ENCODE data around the gene TXNRD3. TPM values are rescaled to one million over a fixed set of nuclear protein-coding genes. Genes with fewer than 3 reads are reported as not detected.

Gene TXNRD3
- total and polyA plus RNA-seq, 2 experiments from 2014 or later = 15.7 to 16.2 TPM

GRCh38 chr3:126616931-126617330 lies 38.0 kb downstream of the TXNRD3 start:
- Histone ChIP-seq H4K20me1 (ENCODE audit: insufficient read depth) (no peaks in the 10 kb centered on the region), H3K4me1 (ENCODE audit: insufficient read depth) (peaks cover 34% of the 10 kb centered on the region), H2AFZ (no peak overlapping the region), H3K27me3 (replicated peaks; ENCODE audit: insufficient read depth) (no peaks in the 10 kb centered on the region), H3K27ac (no peak overlapping the region), H3K9ac (no peak overlapping the region), H3K79me2 (ENCODE audit: insufficient read depth) (no peaks in the 10 kb centered on the region), H3K4me2 (ENCODE audit: unreplicated experiment) (no peak overlapping the region), H3F3A (ENCODE audit: insufficient read depth) (peaks cover 39% of the 10 kb centered on the region), H3K36me3 (ENCODE audit: low read depth) (0 out of 2 replicates have a peak, but pooled peaks cover 4% of the 10 kb centered on the region), H3K9me2 (ENCODE audit: insufficient read depth) (no peaks in the 10 kb centered on the region), H3K4me3 (no peak overlapping the region), H3K9me3 (ENCODE audit: low read depth) (no peaks in the 10 kb centered on the region)
- in situ Hi-C loops (cut with MboI) = no loop called here
- 93 to 96% methylated on average over 2 of the region's 2 CpGs for WGBS, 2 experiments (ENCODE audit: low coverage in 1 of 2, low lambda C conversion rate in 2 of 2, missing lambda C conversion rate in 2 of 2)
- no peak for DNase-seq
- TF ChIP-seq EZH2phosphoT487 (IDR thresholded peaks at IDR 0.05; ENCODE audit: insufficient read depth, low read depth) (no peak), EZH2 (IDR thresholded peaks at IDR 0.05; ENCODE audit: insufficient read depth, poor library complexity, severe bottlenecking) (no peak)

- Histone ChIP-seq H2AFZ (no peak overlapping the region), H3K36me3 (ENCODE audit: low read depth) (peaks cover 15% of the 10 kb centered on the region), H3K4me2 (ENCODE audit: unreplicated experiment) (no peak overlapping the region), H3K4me3 (no peak overlapping the region), H3K79me2 (ENCODE audit: insufficient read depth) (no peaks in the 10 kb centered on the region), H3K27me3 (replicated peaks; ENCODE audit: insufficient read depth) (no peaks in the 10 kb centered on the region), H3F3A (ENCODE audit: insufficient read depth) (peaks cover 15% of the 10 kb centered on the region; the same call in 1 of the 2 replicates), H3K9ac (no peak overlapping the region), H3K27ac (no peak overlapping the region), H4K20me1 (ENCODE audit: insufficient read depth) (no peaks in the 10 kb centered on the region), H3K4me1 (ENCODE audit: insufficient read depth) (peaks cover 12% of the 10 kb centered on the region), H3K9me2 (ENCODE audit: insufficient read depth) (no peaks in the 10 kb centered on the region), H3K9me3 (ENCODE audit: low read depth) (no peaks in the 10 kb centered on the region)
- TF ChIP-seq EZH2phosphoT487 (IDR thresholded peaks at IDR 0.05; ENCODE audit: insufficient read depth, low read depth) (no peak), EZH2 (IDR thresholded peaks at IDR 0.05; ENCODE audit: insufficient read depth, poor library complexity, severe bottlenecking) (no peak)
- peak; percentile 38 for DNase-seq
- 50 to 57% methylated on average over 2 of the region's 2 CpGs for WGBS, 2 experiments (ENCODE audit: low coverage in 1 of 2, low lambda C conversion rate in 2 of 2, missing lambda C conversion rate in 2 of 2)
- in situ Hi-C loops (cut with MboI) = no loop called here
Measured at GRCh38 chr3:126613479-126614188, 41.3 kb downstream of the TXNRD3 start.

DNA sequence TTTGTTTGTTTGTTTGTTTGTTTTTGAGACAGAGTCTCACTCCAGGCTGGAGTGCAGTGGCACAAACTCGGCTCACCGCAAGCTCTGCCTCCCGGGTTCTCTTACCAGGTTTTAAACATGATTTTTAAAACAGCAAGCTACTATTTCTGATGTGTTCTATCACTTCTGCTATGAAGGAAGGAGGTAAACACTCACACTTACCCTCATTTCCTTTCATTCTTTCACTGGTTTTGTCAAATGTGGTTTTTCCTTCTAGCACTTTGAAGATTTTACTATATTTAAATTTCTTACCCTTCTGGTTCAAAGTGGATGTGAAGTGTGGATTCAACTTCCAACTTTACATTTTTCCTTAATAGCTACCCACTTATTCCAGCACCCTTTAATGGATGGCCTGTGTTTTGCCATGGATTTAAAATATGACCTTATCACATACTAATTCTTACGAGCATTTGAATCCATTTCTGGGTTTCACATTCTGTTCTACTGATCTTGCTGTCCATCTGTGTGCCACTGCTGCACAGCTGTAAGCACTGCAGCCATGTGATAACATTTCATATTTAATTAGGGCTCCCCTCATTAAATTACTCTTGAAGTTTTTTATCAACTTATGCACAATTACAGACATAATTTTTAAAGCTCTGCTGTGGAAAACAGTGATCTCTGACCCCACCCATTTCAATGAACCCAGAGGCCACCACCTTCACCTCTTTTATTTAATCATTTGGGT lies 42.3 kb downstream of the TXNRD3 start:
- Histone ChIP-seq H2AFZ (no peak overlapping the region), H3K36me3 (ENCODE audit: low read depth) (peaks cover 15% of the 10 kb centered on the region), H3K4me3 (no peak overlapping the region), H3K9me2 (ENCODE audit: insufficient read depth) (no peaks in the 10 kb centered on the region), H3K79me2 (ENCODE audit: insufficient read depth) (no peaks in the 10 kb centered on the region), H3K9ac (no peak overlapping the region), H3K27ac (no peak overlapping the region), H3F3A (ENCODE audit: insufficient read depth) (peaks cover 8% of the 10 kb centered on the region; the same call in 1 of the 2 replicates), H3K27me3 (replicated peaks; ENCODE audit: insufficient read depth) (no peaks in the 10 kb centered on the region), H3K4me1 (ENCODE audit: insufficient read depth) (peaks cover 5% of the 10 kb centered on the region), H4K20me1 (ENCODE audit: insufficient read depth) (no peaks in the 10 kb centered on the region), H3K9me3 (ENCODE audit: low read depth) (no peaks in the 10 kb centered on the region), H3K4me2 (ENCODE audit: unreplicated experiment) (no peak overlapping the region)
- WGBS, 2 experiments (ENCODE audit: low coverage in 1 of 2, low lambda C conversion rate in 2 of 2, missing lambda C conversion rate in 2 of 2) = 96 to 97% methylated on average over 4 of the region's 4 CpGs
- TF ChIP-seq EZH2phosphoT487 (IDR thresholded peaks at IDR 0.05; ENCODE audit: insufficient read depth, low read depth) = no peak
- no peak for TF ChIP-seq EZH2 (IDR thresholded peaks at IDR 0.05; ENCODE audit: insufficient read depth, poor library complexity, severe bottlenecking)
- no peak for DNase-seq
- in situ Hi-C loops (cut with MboI) = no loop called here

DNA sequence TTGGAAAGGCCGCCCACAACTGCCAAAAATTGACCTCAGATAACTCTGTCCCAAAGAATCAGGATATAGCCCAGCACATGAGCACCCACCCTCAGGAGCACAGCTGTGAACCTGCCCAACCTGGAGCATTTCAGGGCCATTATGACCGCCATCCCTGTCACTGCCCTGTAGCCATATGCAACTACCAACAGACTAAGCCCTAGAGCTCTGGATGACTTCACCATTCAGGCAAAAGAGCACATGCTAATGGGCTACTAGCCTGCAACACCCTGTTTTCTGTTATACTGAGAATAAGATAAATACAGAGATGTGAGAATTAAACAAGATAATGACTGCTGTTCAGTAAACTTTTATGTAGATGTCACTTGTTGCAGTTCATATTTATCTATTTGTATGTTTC lies 45.0 kb downstream of the TXNRD3 start:
- Histone ChIP-seq H3K4me2 (ENCODE audit: unreplicated experiment) (no peak overlapping the region), H2AFZ (no peak overlapping the region), H3F3A (ENCODE audit: insufficient read depth) (peaks cover 7% of the 10 kb centered on the region; the same call in 1 of the 2 replicates), H3K9me3 (ENCODE audit: low read depth) (no peaks in the 10 kb centered on the region), H3K36me3 (ENCODE audit: low read depth) (peaks cover 19% of the 10 kb centered on the region), H3K27me3 (replicated peaks; ENCODE audit: insufficient read depth) (no peaks in the 10 kb centered on the region), H3K27ac (no peak overlapping the region), H3K9me2 (ENCODE audit: insufficient read depth) (no peaks in the 10 kb centered on the region), H3K4me3 (no peak overlapping the region), H3K4me1 (ENCODE audit: insufficient read depth) (peaks cover 15% of the 10 kb centered on the region), H4K20me1 (ENCODE audit: insufficient read depth) (no peaks in the 10 kb centered on the region), H3K79me2 (ENCODE audit: insufficient read depth) (no peaks in the 10 kb centered on the region), H3K9ac (no peak overlapping the region)
- in situ Hi-C loops (cut with MboI) = no loop called here
- no peak for DNase-seq
- WGBS, 2 experiments (ENCODE audit: low coverage in 1 of 2, low lambda C conversion rate in 2 of 2, missing lambda C conversion rate in 2 of 2) = 90 to 91% methylated on average over 2 of the region's 2 CpGs
- no peak for TF ChIP-seq EZH2phosphoT487 (IDR thresholded peaks at IDR 0.05; ENCODE audit: insufficient read depth, low read depth)
- no peak for TF ChIP-seq EZH2 (IDR thresholded peaks at IDR 0.05; ENCODE audit: insufficient read depth, poor library complexity, severe bottlenecking)
